HL-60 (cell line): ENCODE data around the gene DAZAP1.

Source experiments
- DNase-seq, 2 experiments: peaks; one replicate each; pipeline ENCODE4 v3.0.0-alpha.2; 2010 to 2020; ENCODE audit warnings: low read depth in 1 of 2, low spot score in 1 of 2
- H3K27ac ChIP-seq: fragments of 250-450 bp; sonication (Bioruptor Pico); replicated peaks from 2 replicates; pipeline ENCODE4 v1.5.1; 2020; ENCODE audit warnings: mild to moderate bottlenecking, moderate library complexity
- H3K27me3 ChIP-seq: fragments of 250-450 bp; sonication (Bioruptor Pico); 2 replicates; pipeline ENCODE4 v1.5.1; 2021; ENCODE audit warnings: mild to moderate bottlenecking, moderate library complexity; ENCODE audit not compliant: insufficient read depth, poor library complexity, severe bottlenecking
- H3K4me3 ChIP-seq: replicated peaks from 2 replicates; pipeline ENCODE4 v1.5.1; 2011; ENCODE audit warnings: mild to moderate bottlenecking, control low read depth, low read length; ENCODE audit not compliant: insufficient read depth
- CTCF ChIP-seq: IDR thresholded peaks from one replicate; pipeline ENCODE4 v1.5.1; 2011; ENCODE audit warnings: low read length, control low read depth, inconsistent platforms; ENCODE audit not compliant: insufficient read depth
- GABPA ChIP-seq: IDR thresholded peaks from 2 replicates; pipeline ENCODE4 v1.6.1; 2012; ENCODE audit warnings: low read depth
- POLR2AphosphoS5 ChIP-seq: IDR thresholded peaks from 2 replicates; pipeline ENCODE4 v1.6.1; 2012; ENCODE audit warnings: low read depth
- REST ChIP-seq: IDR thresholded peaks from 2 replicates; pipeline ENCODE4 v1.6.1; 2012; ENCODE audit warnings: low read depth; ENCODE audit not compliant: insufficient replicate concordance
- SPI1 ChIP-seq: IDR thresholded peaks from 2 replicates; pipeline ENCODE4 v1.6.1; 2012; ENCODE audit warnings: low read depth, mild to moderate bottlenecking, borderline replicate concordance

Gene DAZAP1

GRCh38 chr19:1389033-1389940, 18.1 kb upstream of the DAZAP1 start:
- no peak for DNase-seq
- Histone ChIP-seq H3K27me3 (no peaks in the 10 kb centered on the region), H3K4me3 (no peak overlapping the region), H3K27ac (no peak overlapping the region)
- TF ChIP-seq POLR2AphosphoS5 (no peak), REST (no peak), GABPA (no peak), SPI1 (no peak), CTCF (no peak)

GRCh38 chr19:1390890-1391423, 16.4 kb upstream of the DAZAP1 start:
- no peak overlapping the region for H3K4me3 ChIP-seq
- TF ChIP-seq SPI1 (no peak), POLR2AphosphoS5 (no peak), CTCF (no peak), GABPA (no peak), REST (no peak)
- DNase-seq, result no peak
- H3K27me3 ChIP-seq, result no peaks in the 10 kb centered on the region
- no peak overlapping the region for H3K27ac ChIP-seq

GRCh38 chr19:1392407-1392806, 15.0 kb upstream of the DAZAP1 start:
- H3K4me3 ChIP-seq, result no peak overlapping the region
- H3K27me3 ChIP-seq, result no peaks in the 10 kb centered on the region
- DNase-seq, result no peak
- H3K27ac ChIP-seq, result no peak overlapping the region
- TF ChIP-seq REST (no peak), SPI1 (no peak), CTCF (no peak), POLR2AphosphoS5 (no peak), GABPA (no peak)
